OCI-LY1 (cell line): ENCODE data around the gene CHST12.
"Not testable (repeated sequence)": the region's sequence is repeated elsewhere in the genome, so short reads cannot be mapped to it uniquely, and the experiment has no call there.

Source experiments
- CTCF ChIP-seq: fragments of 200-600 bp; sonication (generic), shearing (Covaris generic); IDR thresholded peaks from 2 replicates; pipeline ENCODE4 v1.5.1; 2017; ENCODE audit warnings: mild to moderate bottlenecking, antibody characterized with exemption, low read length, moderate library complexity, mixed read lengths
- EZH2 ChIP-seq: fragments of 200-600 bp; sonication (generic), shearing (Covaris generic); IDR thresholded peaks from 2 replicates; pipeline ENCODE4 v1.8.0; 2017; ENCODE audit warnings: borderline replicate concordance, mixed run types, mild to moderate bottlenecking, antibody characterized with exemption, low read length, moderate library complexity, mixed read lengths

GRCh38 chr7:2386122-2386521, 17.3 kb upstream of the CHST12 start:
- TF ChIP-seq CTCF, EZH2: not testable (repeated sequence)
